Heart left ventricle (tissue), 16 donors: ENCODE results near the gene MEIS2. TPM values are rescaled to one million over a fixed set of nuclear protein-coding genes. Genes with fewer than 3 reads are reported as not detected.

Experiments
- ATAC-seq, 4 donors: fragments of 200-7000 bp; cut with Tn5 transposase; one replicate each; pipeline ENCODE4 v1.9.1; 2020 to 2022; ENCODE audit warnings: moderate library complexity in 4 of 4, mild to moderate bottlenecking in 3 of 4, moderate number of reproducible peaks in 1 of 4
- DNase-seq, 5 donors: peaks; one replicate each; pipeline ENCODE4 v3.0.0-alpha.2; 2020
- H3K27ac ChIP-seq, 12 donors: fragments of 200-600 bp; sonication (generic) in 4 of 12; one replicate each; pipeline versions ENCODE4 v1.5.0 to v1.8.0; 2016 to 2022; ENCODE audit warnings: mild to moderate bottlenecking in 2 of 12
- H3K27me3 ChIP-seq, 9 donors: fragments of 200-600 bp; sonication (generic) in 2 of 9; one replicate each; pipeline versions ENCODE4 v1.5.1 to v1.8.0; 2016 to 2022; ENCODE audit warnings: mild to moderate bottlenecking in 3 of 9
- H3K36me3 ChIP-seq, 9 donors: fragments of 200-600 bp; sonication (generic) in 2 of 9; one replicate each; pipeline versions ENCODE4 v1.5.0 to v1.8.0; 2018 to 2022; ENCODE audit warnings: mild to moderate bottlenecking in 2 of 9
- H3K4me1 ChIP-seq, 12 donors: fragments of 200-600 bp; sonication (generic) in 4 of 12; one replicate each; pipeline versions ENCODE4 v1.5.0 to v1.8.0; 2016 to 2022; ENCODE audit warnings: mild to moderate bottlenecking in 3 of 12
- H3K4me3 ChIP-seq, 12 donors: fragments of 200-600 bp; sonication (generic) in 4 of 12; one replicate each; pipeline versions ENCODE4 v1.5.0 to v1.8.0; 2017 to 2022; ENCODE audit warnings: mild to moderate bottlenecking in 9 of 12, moderate library complexity in 4 of 12
- H3K9me3 ChIP-seq, 12 donors: fragments of 200-600 bp; sonication (generic) in 4 of 12; one replicate each; pipeline versions ENCODE4 v1.5.0 to v1.8.0; 2016 to 2022; ENCODE audit warnings: mild to moderate bottlenecking in 1 of 12
- CTCF ChIP-seq, 12 donors: fragments of 200-600 bp; sonication (generic) in 4 of 12; IDR thresholded peaks; one replicate each; pipeline versions ENCODE4 v1.5.0 to v1.8.0; 2018 to 2022; ENCODE audit warnings: antibody characterized with exemption in 12 of 12, mild to moderate bottlenecking in 5 of 12
- POLR2A ChIP-seq, 2 donors: fragments of 450-650 bp; IDR thresholded peaks; one replicate each; pipeline ENCODE4 v1.6.1; 2017; ENCODE audit warnings: antibody characterized with exemption in 2 of 2, mild to moderate bottlenecking in 2 of 2, moderate library complexity in 2 of 2
- WGBS, 4 donors: extraction: QIAGEN DNeasy Blood & Tissue Kit in 2 of 4; methylation state at CpG; one replicate each; pipeline versions ENCODE4 v1.1.5 to v1.1.7; 2013 to 2018; 5-methylcytosine and 5-hydroxymethylcytosine counted together
- intact Hi-C, 10 donors: fragments of 100-400 bp; cut with DNase I; formaldehyde crosslinking; loops; one replicate each; pipeline versions ENCODE4 v1.11.1 to v1.14.2; 2022
- polyA plus RNA-seq, 2 donors: library from polyadenylated mRNA; stranded (reverse); fragments of 200-250 nt; gene quantifications; one replicate each; pipeline ENCODE4 v1.2.3, GENCODE V29; 2013
- total RNA-seq, 9 donors: library from RNA; depleted of rRNA in 2 of 9; stranded (reverse); fragments of >200 nt in 2 of 9; fragmentation: NEBNext Ultra II Directional in 3 of 9; extraction: Animal tissue kit (Norgen Biotek cat#: 25700) in 3 of 9; gene quantifications; one replicate each; pipeline versions ENCODE4 v1.1.0 to v1.2.4, GENCODE V29; 2016 to 2023
- donor health status: ischemic (EF 13 %, LVEDD 7.1; RV severe dilation, severe dysfunction).
- donor health status: healthy with polysubstance abuse.
- donor health status: DM: no; HTN: yes; CAD: no.
- donor health status: DM: no; HTN: no; CAD: no.
- donor health status: ischemic (EF 25% LVEDD 6.9; RV normal size, moderate dysfunction).
- donor health status: ischemic (EF 25% LVEDD 5.7; RV mildly dilated, moderate dysfunction).
- donor health status: healthy.
- donor health status: DM: yes; HTN: yes; CAD: no.
- donor health status: ischemic (EF 35%, LVEDD 5.7; RV mildly dilated, moderate dysfunction).
- donor health status: nonischemic (EF 11% LVEDD 7.7; RV severe dilation, severe dysfunction).
- donor health status: DM: yes; HTN: yes; CAD: no.
- donor health status: PGD.
- donor health status: ischemic (EF 29% LVEDD 5.4; RV normal size, mild dysfunction).
- donor health status: nonischemic (EF 23%, LVEDD 6.1; RV moderate dilation, normal function).

MEIS2 gene
- total and polyA plus RNA-seq, 11 donors = 13.2 to 89.7 (median 49.7) TPM

GRCh38 chr15:37107744-37108380 lies 7.5 kb upstream of the MEIS2 start:
- DNase-seq (no peak), ATAC-seq (no peak)
- 67 to 80% (median 72%) methylated on average over 10 of the region's 10 CpGs for WGBS, 4 donors
- TF ChIP-seq POLR2A (IDR thresholded peaks at IDR 0.05) = no peak
- TF ChIP-seq CTCF (IDR thresholded peaks at IDR 0.05) = no peak
- intact Hi-C loops = loop anchor here in 4 of 10 donors (5.0 to 10.0 kb wide), 4 partner anchors 223 to 523 kb away; no protein-coding TSS in a partner anchor
- peaks cover 0 to 23% (median 2%) of the 10 kb centered on the region in 12 donors for H3K4me1 ChIP-seq
- H3K27me3 ChIP-seq = peaks cover 0 to 89% (median 14%) of the 10 kb centered on the region in 9 donors
- H3K36me3 ChIP-seq = no peaks in the 10 kb centered on the region
- peak overlapping the region in 4 of 12 donors; percentile 27 to 98 (median 64) for H3K27ac ChIP-seq
- H3K9me3 ChIP-seq = no peaks in the 10 kb centered on the region
- H3K4me3 ChIP-seq = peak overlapping the region in 1 of 12 donors; percentile 46

GRCh38 chr15:37107071-37107743 lies 6.9 kb upstream of the MEIS2 start:
- WGBS, 4 donors = 39 to 67% (median 49%) methylated on average over 23 to 25 of the region's 25 CpGs
- Histone ChIP-seq H3K27ac (peak overlapping the region in 7 of 12 donors; percentile 2 to 98 (median 34)), H3K9me3 (no peaks in the 10 kb centered on the region), H3K4me1 (peaks cover 0 to 23% (median 2%) of the 10 kb centered on the region in 12 donors), H3K27me3 (peaks cover 0 to 93% (median 16%) of the 10 kb centered on the region in 9 donors), H3K4me3 (peak overlapping the region in 8 of 12 donors; percentile 11 to 46 (median 34)), H3K36me3 (no peaks in the 10 kb centered on the region)
- DNase-seq (no peak), ATAC-seq (no peak)
- TF ChIP-seq CTCF (IDR thresholded peaks at IDR 0.05) = no peak
- no peak for TF ChIP-seq POLR2A (IDR thresholded peaks at IDR 0.05)
- intact Hi-C loops = loop anchor here in 4 of 10 donors (5.0 to 10.0 kb wide), 4 partner anchors 222 to 522 kb away; no protein-coding TSS in a partner anchor

GRCh38 chr15:37106490-37107001 lies 6.2 kb upstream of the MEIS2 start:
- Histone ChIP-seq H3K9me3 (no peaks in the 10 kb centered on the region), H3K4me1 (peaks cover 0 to 21% (median 3%) of the 10 kb centered on the region in 12 donors), H3K4me3 (peak overlapping the region in 9 of 12 donors; percentile 11 to 46 (median 32)), H3K27me3 (peaks cover 0 to 91% (median 17%) of the 10 kb centered on the region in 9 donors), H3K36me3 (no peaks in the 10 kb centered on the region), H3K27ac (peak overlapping the region in 8 of 12 donors; percentile 2 to 98 (median 30))
- DNase-seq = peak in 3 of 5 donors; percentile 39 to 59 (median 45)
- ATAC-seq = no peak
- intact Hi-C loops = loop anchor here in 4 of 10 donors (5.0 to 10.0 kb wide), 4 partner anchors 222 to 522 kb away; no protein-coding TSS in a partner anchor
- WGBS, 4 donors = 9 to 23% (median 13%) methylated on average over 23 of the region's 23 CpGs
- TF ChIP-seq CTCF (IDR thresholded peaks at IDR 0.05) (peak in 5 of 12 donors; percentile 25 to 45 (median 37)), POLR2A (IDR thresholded peaks at IDR 0.05) (no peak)
